Measurements from ENCODE around the gene COL15A1. TPM values are rescaled to one million over a fixed set of nuclear protein-coding genes. Genes with fewer than 3 reads are reported as not detected.

COL15A1 gene
- total and polyA plus RNA-seq, 2 of the 13 experiments (the other 11 are each of a cell fraction or from before 2014, with no cell fraction given) = not detected

- no peak for FAIRE-seq
- CTCF ChIA-PET (ENCODE audit: low intra/inter-chr PET ratio, low total read pairs) = no interaction called here
Measured at GRCh38 chr9:99058964-99059921, 115.5 kb downstream of the COL15A1 start.

GRCh38 chr9:99060621-99061020 is 116.9 kb downstream of the COL15A1 start:
- no peak overlapping the region for H3K27ac ChIP-seq (ENCODE audit: extremely low read length, insufficient read depth, low read length)
- no peaks in the 10 kb centered on the region for H4K20me1 ChIP-seq (ENCODE audit: insufficient read depth, low read length)
- no peaks in the 10 kb centered on the region for H3K79me2 ChIP-seq (ENCODE audit: insufficient read depth, low read length)
- intact Hi-C loops (cut with micrococcal nuclease; ENCODE audit: unreplicated experiment) = no loop called here
- H3K4me3 ChIP-seq (replicated peaks in 1 of 3; ENCODE audit: insufficient read depth in 1 of 3, low read depth in 2 of 3, low read length in 3 of 3) = no peak overlapping the region
- H2AFZ ChIP-seq (ENCODE audit: low read length) = no peak overlapping the region
- ATAC-seq (no peak), FAIRE-seq (no peak), DNase-seq (ENCODE audit: low spot score) (no peak)
- no TSS peak for BruUV-seq (replicated peaks)
- in situ Hi-C loops (cut with HindIII; ENCODE audit: extremely low pct_ligation_motif_present, low pct_unique_long_range_greater_than_20kb) = no loop called here
- no peaks in the 10 kb centered on the region; a peak in 1 of 5 replicates for H3K27me3 ChIP-seq (ENCODE audit: control insufficient read depth in 1 of 2, insufficient read depth in 2 of 2, low read length in 2 of 2)
- H3K9ac ChIP-seq (ENCODE audit: insufficient read depth, low read depth, low read length) = no peak overlapping the region
- POLR2A ChIA-PET = no interaction called here
- H3K9me3 ChIP-seq (ENCODE audit: low read length) = no peaks in the 10 kb centered on the region
- 3% methylated on average over 2 of the region's 2 CpGs for WGBS (ENCODE audit: low lambda C conversion rate)
- no peaks in the 10 kb centered on the region for H3K4me1 ChIP-seq (ENCODE audit: insufficient read depth, low read length)
- CTCF ChIA-PET (ENCODE audit: low intra/inter-chr PET ratio, low total read pairs) = no interaction called here
- no peak overlapping the region for H3K4me2 ChIP-seq (ENCODE audit: low read depth, low read length)
- no peaks in the 10 kb centered on the region for H3K36me3 ChIP-seq (replicated peaks in 1 of 2; ENCODE audit: control insufficient read depth in 1 of 2, insufficient read depth in 2 of 2, low read length in 2 of 2)
- TF ChIP-seq ZNF160 (CRISPR knock-in tag; IDR thresholded peaks at IDR 0.05) (no peak), CCDC6 (CRISPR knock-in tag; IDR thresholded peaks at IDR 0.05) (no peak), SIX4 (CRISPR knock-in tag; IDR thresholded peaks at IDR 0.05) (no peak), ZSCAN9 (CRISPR knock-in tag; IDR thresholded peaks at IDR 0.05; ENCODE audit: borderline replicate concordance) (no peak), BORCS8-MEF2B (CRISPR knock-in tag; IDR thresholded peaks at IDR 0.05) (no peak), ATF4 (CRISPR knock-in tag; IDR thresholded peaks at IDR 0.05) (no peak), THAP7 (CRISPR knock-in tag; IDR thresholded peaks at IDR 0.05) (no peak), KDM2A (CRISPR knock-in tag; IDR thresholded peaks at IDR 0.05; ENCODE audit: borderline replicate concordance, low read depth) (no peak), POLR2AphosphoS2 (IDR thresholded peaks at IDR 0.05; ENCODE audit: low read depth, low read length) (no peak), SP2 (CRISPR knock-in tag; IDR thresholded peaks at IDR 0.05) (no peak)

More at GRCh38 chr9:99058964-99059921, 115.5 kb downstream of the COL15A1 start:
- no peaks in the 10 kb centered on the region; the same call in 1 of the 2 replicates for H3K4me1 ChIP-seq (ENCODE audit: insufficient read depth, low read length)
- WGBS (ENCODE audit: low lambda C conversion rate) = 27% methylated on average over 8 of the region's 8 CpGs
- H3K27ac ChIP-seq (ENCODE audit: extremely low read length, insufficient read depth, low read length) = no peak overlapping the region
- no peak overlapping the region for H3K9ac ChIP-seq (ENCODE audit: insufficient read depth, low read depth, low read length)
- no peaks in the 10 kb centered on the region for H4K20me1 ChIP-seq (ENCODE audit: insufficient read depth, low read length)
- no peak overlapping the region for H3K4me3 ChIP-seq (replicated peaks in 1 of 3; ENCODE audit: insufficient read depth in 1 of 3, low read depth in 2 of 3, low read length in 3 of 3)
- TF ChIP-seq POLR2G (IDR thresholded peaks at IDR 0.05; ENCODE audit: low read depth, low read length) = no peak
- TF ChIP-seq ZNF383 (CRISPR knock-in tag; IDR thresholded peaks at IDR 0.05; ENCODE audit: borderline replicate concordance) = no peak
- TF ChIP-seq MAFF (IDR thresholded peaks at IDR 0.05; ENCODE audit: low read depth, low read length) = no peak
- no TSS peak for BruUV-seq (replicated peaks)
- H3K36me3 ChIP-seq (replicated peaks in 1 of 2; ENCODE audit: control insufficient read depth in 1 of 2, insufficient read depth in 2 of 2, low read length in 2 of 2) = no peaks in the 10 kb centered on the region
- POLR2A ChIA-PET = no interaction called here
- H3K79me2 ChIP-seq (ENCODE audit: insufficient read depth, low read length) = no peaks in the 10 kb centered on the region
- DNase-seq (ENCODE audit: low spot score) = no peak
- H2AFZ ChIP-seq (ENCODE audit: low read length) = no peak overlapping the region
- intact Hi-C loops (cut with micrococcal nuclease; ENCODE audit: unreplicated experiment) (no loop called here), in situ Hi-C loops (cut with HindIII; ENCODE audit: extremely low pct_ligation_motif_present, low pct_unique_long_range_greater_than_20kb) (no loop called here)
- no peak for ATAC-seq
- no peak overlapping the region for H3K4me2 ChIP-seq (ENCODE audit: low read depth, low read length)
- H3K27me3 ChIP-seq (ENCODE audit: control insufficient read depth in 1 of 2, insufficient read depth in 2 of 2, low read length in 2 of 2) = no peaks in the 10 kb centered on the region
- no peaks in the 10 kb centered on the region for H3K9me3 ChIP-seq (ENCODE audit: low read length)
